GM18861 (cell line): ENCODE results near the gene SNAP25.

ENCODE experiments used
- ATAC-seq: cut with Tn5 transposase; IDR thresholded peaks from one replicate; pipeline ENCODE4 v1.9.1; 2021; ENCODE audit not compliant: unreplicated experiment

SNAP25 gene

GRCh38 chr20:10328897-10329255 lies 110.2 kb downstream of the SNAP25 start:
- ATAC-seq = no peak

GRCh38 chr20:10329387-10330005 lies 110.9 kb downstream of the SNAP25 start:
- ATAC-seq = no peak

GRCh38 chr20:10330071-10330470 lies 111.4 kb downstream of the SNAP25 start:
- no peak for ATAC-seq

GRCh38 chr20:10332656-10333415 lies 114.2 kb downstream of the SNAP25 start:
- no peak for ATAC-seq

GRCh38 chr20:10336959-10337729 lies 118.5 kb downstream of the SNAP25 start:
- no peak for ATAC-seq

GRCh38 chr20:10338426-10339180 lies 120.0 kb downstream of the SNAP25 start:
- no peak for ATAC-seq

- no peak for ATAC-seq
Observed at GRCh38 chr20:10339609-10340008, 121.0 kb downstream of the SNAP25 start.

GRCh38 chr20:10342152-10342551 lies 123.5 kb downstream of the SNAP25 start:
- no peak for ATAC-seq

GRCh38 chr20:10344953-10345352 lies 126.3 kb downstream of the SNAP25 start:
- no peak for ATAC-seq

GRCh38 chr20:10347086-10347880 lies 128.7 kb downstream of the SNAP25 start:
- ATAC-seq = no peak

- ATAC-seq = no peak
Observed at GRCh38 chr20:10349118-10349517, 130.5 kb downstream of the SNAP25 start.

GRCh38 chr20:10350188-10350842 lies 131.7 kb downstream of the SNAP25 start:
- no peak for ATAC-seq

GRCh38 chr20:10352934-10353824 lies 134.5 kb downstream of the SNAP25 start:
- ATAC-seq = no peak

- no peak for ATAC-seq
Observed at GRCh38 chr20:10356628-10357027, 138.0 kb downstream of the SNAP25 start.
